GM21619 (cell line): Measurements from ENCODE around the gene IL4I1.
"Not testable (repeated sequence)": the region's sequence is repeated elsewhere in the genome, so short reads cannot be mapped to it uniquely, and the experiment has no call there.

Experiments
- ATAC-seq: cut with Tn5 transposase; IDR thresholded peaks from one replicate; pipeline ENCODE4 v1.9.1; 2021; ENCODE audit not compliant: unreplicated experiment

The IL4I1 gene

GRCh38 chr19:49896863-49897621 lies at the start of gene IL4I1:
IL4I1 (minus strand) TSS chr19:49896887; CDS start chr19:49896160, 727 bp downstream.
- ATAC-seq = peak; percentile 54

GRCh38 chr19:49946415-49946814 lies 49.7 kb upstream of the IL4I1 start:
- ATAC-seq = no peak

- ATAC-seq = not testable (repeated sequence)
Measured at GRCh38 chr19:49944567-49944966, 47.9 kb upstream of the IL4I1 start.

GRCh38 chr19:49940482-49940791 lies 43.8 kb upstream of the IL4I1 start:
- ATAC-seq = no peak

- ATAC-seq = no peak
Measured at GRCh38 chr19:49939721-49940481, 43.2 kb upstream of the IL4I1 start.

- ATAC-seq = no peak
Measured at GRCh38 chr19:49938662-49939061, 42.0 kb upstream of the IL4I1 start.

- no peak for ATAC-seq
Measured at GRCh38 chr19:49937750-49938381, 41.2 kb upstream of the IL4I1 start.

- ATAC-seq = no peak
Measured at GRCh38 chr19:49936549-49936948, 39.9 kb upstream of the IL4I1 start.

- ATAC-seq = no peak
Measured at GRCh38 chr19:49933643-49934042, 37.0 kb upstream of the IL4I1 start.

GRCh38 chr19:49932731-49933131 lies 36.0 kb upstream of the IL4I1 start:
- ATAC-seq = no peak

GRCh38 chr19:49932041-49932451 lies 35.4 kb upstream of the IL4I1 start:
- ATAC-seq = no peak

GRCh38 chr19:49931293-49932040 lies 34.8 kb upstream of the IL4I1 start:
- ATAC-seq = no peak

- ATAC-seq = no peak
Measured at GRCh38 chr19:49930483-49931011, 33.9 kb upstream of the IL4I1 start.

- peak; percentile 65 for ATAC-seq
Measured at GRCh38 chr19:49929611-49930482, 33.2 kb upstream of the IL4I1 start.

GRCh38 chr19:49929121-49929610 lies 32.5 kb upstream of the IL4I1 start, which contains the start of the genes ATF5 and NUP62:
ATF5 (plus strand) TSS chr19:49929205; CDS start chr19:49930851, 1,646 bp downstream.
NUP62 (minus strand) TSS chr19:49929504; CDS start chr19:49909807, 19,697 bp downstream.
- ATAC-seq = peak; percentile 44

GRCh38 chr19:49927526-49928264 lies 31.0 kb upstream of the IL4I1 start:
- ATAC-seq = no peak

GRCh38 chr19:49926515-49926914 lies 29.8 kb upstream of the IL4I1 start:
- ATAC-seq = no peak

GRCh38 chr19:49925486-49925885 lies 28.8 kb upstream of the IL4I1 start:
- no peak for ATAC-seq

- ATAC-seq = not testable (repeated sequence)
Measured at GRCh38 chr19:49924881-49925210, 28.2 kb upstream of the IL4I1 start.
